ENCODE data around the gene RNU6-1.

RNU6-1 gene

DNA sequence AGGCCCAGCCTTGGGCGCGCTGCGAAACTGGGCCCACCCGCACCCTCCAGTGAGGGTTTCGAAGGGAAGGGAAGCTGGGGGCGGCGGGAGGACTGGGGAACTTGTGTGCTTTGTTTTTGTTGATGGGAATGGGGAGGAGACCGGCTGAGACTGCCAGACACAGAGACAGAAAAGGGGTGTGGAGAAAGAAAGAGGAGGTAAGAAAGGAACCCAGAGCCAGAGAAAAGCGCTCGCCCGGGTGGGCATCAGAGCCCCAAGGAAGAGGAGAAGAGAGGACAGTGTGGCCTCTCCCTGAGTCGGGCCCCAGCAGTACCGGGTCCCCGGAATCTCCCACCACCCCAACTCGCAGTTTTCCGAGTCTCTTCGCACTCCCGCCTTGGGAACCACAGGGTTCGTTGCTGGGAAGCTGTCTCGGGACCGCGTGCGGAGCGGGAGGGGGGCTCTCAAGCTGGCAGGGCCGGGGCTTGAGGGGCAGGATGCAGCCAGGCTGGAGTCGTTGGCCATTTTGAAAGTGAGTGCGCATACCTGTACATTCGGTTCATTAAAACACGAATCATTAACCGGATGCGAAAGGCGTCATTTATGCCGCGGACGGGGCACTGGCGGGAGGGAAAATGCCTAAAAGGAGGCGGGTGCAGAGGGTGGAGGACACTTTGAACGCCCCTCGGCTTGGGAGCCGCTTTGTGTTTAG lies 11.4 kb downstream of the RNU6-1 start:
- H3K27ac ChIP-seq, result no peak overlapping the region
- DNase-seq (ENCODE audit: low spot score), result no peak
- ChIA-PET CTCF (interaction anchor here (0.6 kb wide), 2 partner anchors 96 to 604 kb away, joined by 3 read pairs; no protein-coding TSS in a partner anchor), POLR2A (ENCODE audit: low non-redundant PET) (no interaction called here)
- TF ChIP-seq, protein P1, sequence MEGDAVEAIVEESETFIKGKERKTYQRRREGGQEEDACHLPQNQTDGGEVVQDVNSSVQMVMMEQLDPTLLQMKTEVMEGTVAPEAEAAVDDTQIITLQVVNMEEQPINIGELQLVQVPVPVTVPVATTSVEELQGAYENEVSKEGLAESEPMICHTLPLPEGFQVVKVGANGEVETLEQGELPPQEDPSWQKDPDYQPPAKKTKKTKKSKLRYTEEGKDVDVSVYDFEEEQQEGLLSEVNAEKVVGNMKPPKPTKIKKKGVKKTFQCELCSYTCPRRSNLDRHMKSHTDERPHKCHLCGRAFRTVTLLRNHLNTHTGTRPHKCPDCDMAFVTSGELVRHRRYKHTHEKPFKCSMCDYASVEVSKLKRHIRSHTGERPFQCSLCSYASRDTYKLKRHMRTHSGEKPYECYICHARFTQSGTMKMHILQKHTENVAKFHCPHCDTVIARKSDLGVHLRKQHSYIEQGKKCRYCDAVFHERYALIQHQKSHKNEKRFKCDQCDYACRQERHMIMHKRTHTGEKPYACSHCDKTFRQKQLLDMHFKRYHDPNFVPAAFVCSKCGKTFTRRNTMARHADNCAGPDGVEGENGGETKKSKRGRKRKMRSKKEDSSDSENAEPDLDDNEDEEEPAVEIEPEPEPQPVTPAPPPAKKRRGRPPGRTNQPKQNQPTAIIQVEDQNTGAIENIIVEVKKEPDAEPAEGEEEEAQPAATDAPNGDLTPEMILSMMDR (conservative IDR thresholded peaks at IDR 0.05; ENCODE audit: low read depth), result no peak

DNA sequence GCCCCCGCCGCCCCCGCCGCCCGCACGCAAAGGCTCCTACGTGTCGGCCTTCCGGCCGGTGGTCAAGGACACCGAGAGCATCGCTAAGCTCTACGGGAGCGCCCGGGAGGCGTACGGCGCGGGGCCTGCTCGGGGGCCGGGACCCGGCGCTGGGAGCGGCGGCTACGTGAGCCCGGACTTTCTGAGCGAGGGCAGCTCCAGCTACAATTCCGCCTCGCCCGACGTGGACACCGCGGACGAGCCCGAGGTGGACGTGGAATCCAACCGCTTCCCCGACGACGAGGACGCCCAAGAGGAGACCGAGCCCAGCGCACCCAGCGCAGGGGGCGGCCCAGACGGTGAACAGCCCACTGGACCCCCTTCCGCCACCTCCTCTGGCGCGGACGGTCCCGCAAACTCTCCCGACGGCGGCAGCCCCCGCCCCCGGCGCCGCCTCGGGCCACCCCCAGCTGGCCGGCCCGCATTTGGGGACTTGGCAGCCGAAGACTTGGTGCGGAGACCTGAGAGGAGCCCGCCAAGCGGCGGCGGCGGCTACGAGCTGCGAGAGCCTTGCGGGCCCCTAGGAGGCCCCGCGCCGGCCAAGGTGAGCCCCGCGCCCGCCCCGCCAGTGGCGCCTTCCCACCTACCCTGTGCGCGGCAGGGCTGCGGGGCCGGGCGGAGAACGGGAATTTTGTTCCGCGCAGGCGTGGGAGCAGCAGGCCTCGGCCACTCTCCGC lies 12.1 kb downstream of the RNU6-1 start:
- no peak for DNase-seq (ENCODE audit: low spot score)
- ChIA-PET POLR2A (ENCODE audit: low non-redundant PET) (no interaction called here), CTCF (interaction anchor here (0.9 kb wide), 1 partner anchor 227 kb away, joined by 4 read pairs; no protein-coding TSS in a partner anchor)
- TF ChIP-seq, protein P1 (conservative IDR thresholded peaks at IDR 0.05; ENCODE audit: low read depth), result no peak
- no peak overlapping the region for H3K27ac ChIP-seq

DNA sequence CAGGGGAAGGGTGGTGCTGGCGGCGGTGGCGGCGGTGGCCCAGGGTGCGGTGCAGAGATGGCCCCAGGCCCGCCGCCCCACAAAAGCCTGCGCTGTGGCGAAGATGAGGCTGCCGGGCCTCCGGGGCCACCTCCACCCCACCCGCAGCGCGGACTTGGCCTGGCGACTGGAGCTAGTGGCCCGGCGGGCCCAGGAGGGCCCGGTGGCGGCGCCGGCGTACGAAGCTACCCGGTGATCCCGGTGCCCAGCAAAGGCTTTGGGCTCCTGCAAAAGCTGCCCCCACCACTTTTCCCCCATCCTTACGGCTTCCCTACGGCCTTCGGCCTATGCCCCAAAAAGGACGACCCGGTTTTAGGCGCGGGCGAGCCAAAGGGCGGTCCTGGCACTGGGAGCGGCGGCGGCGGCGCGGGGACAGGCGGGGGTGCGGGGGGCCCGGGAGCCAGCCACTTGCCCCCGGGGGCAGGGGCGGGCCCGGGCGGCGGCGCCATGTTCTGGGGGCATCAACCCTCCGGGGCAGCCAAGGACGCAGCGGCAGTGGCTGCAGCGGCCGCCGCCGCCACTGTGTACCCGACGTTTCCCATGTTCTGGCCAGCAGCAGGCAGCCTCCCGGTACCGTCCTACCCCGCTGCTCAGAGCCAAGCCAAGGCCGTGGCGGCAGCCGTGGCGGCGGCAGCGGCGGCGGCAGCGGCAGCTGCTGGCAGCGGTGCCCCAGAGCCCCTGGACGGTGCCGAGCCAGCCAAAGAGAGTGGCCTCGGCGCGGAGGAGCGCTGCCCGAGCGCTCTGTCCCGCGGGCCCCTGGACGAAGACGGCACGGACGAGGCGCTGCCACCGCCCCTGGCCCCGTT lies 12.9 kb downstream of the RNU6-1 start:
- CTCF ChIA-PET, result interaction anchor here (0.6 to 0.9 kb wide), 2 partner anchors 100 to 228 kb away, joined by 4 to 5 read pairs; no protein-coding TSS in a partner anchor
- TF ChIP-seq, protein P1 (conservative IDR thresholded peaks at IDR 0.05; ENCODE audit: low read depth), result no peak
- H3K27ac ChIP-seq, result no peak overlapping the region
- POLR2A ChIA-PET (ENCODE audit: low non-redundant PET), result no interaction called here
- no peak for DNase-seq (ENCODE audit: low spot score)

DNA sequence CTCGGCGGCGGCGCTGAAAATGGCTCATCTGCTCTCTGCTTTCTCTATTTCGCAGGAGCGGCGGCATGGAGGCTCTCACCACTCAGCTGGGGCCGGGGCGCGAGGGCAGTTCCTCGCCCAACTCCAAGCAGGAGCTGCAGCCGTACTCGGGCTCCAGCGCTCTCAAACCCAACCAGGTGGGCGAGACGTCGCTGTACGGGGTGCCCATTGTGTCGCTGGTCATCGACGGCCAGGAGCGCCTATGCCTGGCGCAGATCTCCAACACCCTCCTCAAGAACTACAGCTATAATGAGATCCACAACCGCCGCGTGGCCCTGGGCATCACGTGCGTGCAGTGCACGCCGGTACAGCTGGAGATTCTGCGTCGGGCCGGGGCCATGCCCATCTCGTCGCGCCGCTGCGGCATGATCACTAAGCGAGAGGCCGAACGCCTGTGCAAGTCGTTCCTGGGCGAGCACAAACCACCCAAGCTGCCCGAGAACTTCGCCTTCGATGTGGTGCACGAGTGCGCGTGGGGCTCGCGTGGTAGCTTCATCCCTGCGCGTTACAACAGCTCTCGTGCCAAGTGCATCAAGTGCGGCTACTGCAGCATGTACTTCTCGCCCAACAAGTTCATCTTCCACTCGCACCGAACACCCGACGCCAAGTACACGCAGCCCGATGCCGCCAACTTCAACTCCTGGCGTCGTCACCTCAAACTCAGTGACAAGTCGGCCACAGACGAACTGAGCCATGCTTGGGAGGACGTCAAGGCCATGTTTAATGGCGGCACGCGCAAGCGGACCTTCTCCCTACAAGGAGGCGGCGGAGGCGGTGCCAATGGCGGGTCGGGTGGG lies 13.7 kb downstream of the RNU6-1 start:
- TF ChIP-seq, protein P1 (conservative IDR thresholded peaks at IDR 0.05; ENCODE audit: low read depth), result no peak
- ChIA-PET CTCF (interaction anchor here (0.6 kb wide), 1 partner anchor 101 kb away, joined by 5 read pairs; no protein-coding TSS in a partner anchor), POLR2A (ENCODE audit: low non-redundant PET) (no interaction called here)
- no peak for DNase-seq (ENCODE audit: low spot score)
- no peak overlapping the region for H3K27ac ChIP-seq

DNA sequence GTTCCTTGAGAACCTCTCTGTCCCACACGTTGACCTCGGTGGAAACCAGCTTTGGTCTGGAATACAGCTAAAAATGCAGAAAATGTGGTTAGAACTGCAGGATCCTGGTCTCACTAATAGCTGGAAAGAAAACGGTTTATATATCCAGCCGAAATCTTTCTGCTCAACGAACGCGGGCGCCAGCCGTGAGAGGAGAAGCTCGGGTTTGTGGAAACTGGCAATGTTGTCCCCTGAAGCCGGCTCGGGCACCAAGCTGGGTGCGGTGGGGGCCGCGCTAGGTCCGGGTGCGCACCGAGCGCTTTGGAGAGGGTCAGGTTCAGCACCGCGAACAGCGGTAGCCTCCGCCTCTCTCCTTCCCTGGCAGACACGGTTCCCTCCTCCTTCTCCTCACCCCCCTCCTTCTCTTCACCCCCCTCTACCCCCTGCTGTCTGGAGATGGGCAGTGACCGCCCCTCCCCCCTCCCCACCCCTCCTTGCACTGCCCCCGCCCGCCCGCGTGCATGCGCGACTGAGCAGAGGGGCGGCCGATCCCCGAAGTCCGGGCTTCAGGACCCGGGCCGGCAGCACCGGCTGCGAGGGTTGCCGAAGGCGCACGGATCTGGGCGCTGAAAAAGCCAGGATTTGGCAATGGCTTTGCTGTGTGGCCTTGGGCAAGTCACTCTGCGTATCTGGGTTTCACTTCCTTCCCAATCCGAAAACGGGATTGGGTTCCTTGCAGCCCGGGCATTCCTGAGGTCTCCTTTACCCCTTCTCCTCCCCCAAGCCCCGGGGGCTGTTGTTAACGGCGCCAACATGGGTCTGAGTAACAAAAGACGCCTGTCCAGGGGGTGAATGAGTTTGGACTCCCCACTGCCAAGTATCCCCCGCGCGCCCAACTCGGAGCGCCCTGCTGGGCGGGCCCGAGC lies 14.6 kb downstream of the RNU6-1 start, which contains the start of gene SKOR1:
SKOR1 (plus strand) TSS at position 534 of the 905 bp plus-strand sequence; CDS start at position 628, 94 bp downstream.
- H3K27ac ChIP-seq, result no peak within 1 kb of the TSS
- CTCF ChIA-PET, result interaction anchor here (0.6 to 1.1 kb wide), 4 partner anchors 21 to 521 kb away, joined by 3 to 5 read pairs (median 3); no protein-coding TSS in a partner anchor
- no peak for DNase-seq (ENCODE audit: low spot score)
- POLR2A ChIA-PET (ENCODE audit: low non-redundant PET), result no interaction called here
- TF ChIP-seq, protein P1 (conservative IDR thresholded peaks at IDR 0.05; ENCODE audit: low read depth), result no peak

Data from RWPE1 (cell line).